Activated gamma-delta T cell (primary cell): ENCODE measurements around the gene RPS3.

Source experiments
- DNase-seq: peaks from one replicate; lab custom pipeline; 2025; lab: John Stamatoyannopoulos, UW

The RPS3 gene

GRCh38 chr11:75435571-75435925, 36.2 kb downstream of the RPS3 start:
- DNase-seq, result no peak

- no peak for DNase-seq
Measured at GRCh38 chr11:75436806-75437205, 37.5 kb downstream of the RPS3 start.

- DNase-seq, result no peak
Measured at GRCh38 chr11:75437966-75438659, 38.8 kb downstream of the RPS3 start.

GRCh38 chr11:75439026-75439425, 39.7 kb downstream of the RPS3 start:
- no peak for DNase-seq

GRCh38 chr11:75439495-75440120, 40.3 kb downstream of the RPS3 start:
- DNase-seq, result no peak

- no peak for DNase-seq
Measured at GRCh38 chr11:75440960-75441803, 41.9 kb downstream of the RPS3 start.

GRCh38 chr11:75441804-75442132, 42.5 kb downstream of the RPS3 start:
- DNase-seq, result no peak

- DNase-seq, result no peak
Measured at GRCh38 chr11:75442161-75442885, 43.0 kb downstream of the RPS3 start.

- DNase-seq, result no peak
Measured at GRCh38 chr11:75443043-75443442, 43.7 kb downstream of the RPS3 start.

- DNase-seq, result no peak
Measured at GRCh38 chr11:75445315-75445953, 46.1 kb downstream of the RPS3 start.

- DNase-seq, result no peak
Measured at GRCh38 chr11:75447415-75447814, 48.1 kb downstream of the RPS3 start.

- DNase-seq, result no peak
Measured at GRCh38 chr11:75449271-75449670, 50.0 kb downstream of the RPS3 start.

- DNase-seq, result no peak
Measured at GRCh38 chr11:75449776-75450175, 50.5 kb downstream of the RPS3 start.

- DNase-seq, result no peak
Measured at GRCh38 chr11:75450236-75450635, 50.9 kb downstream of the RPS3 start.

GRCh38 chr11:75450826-75451821, 51.8 kb downstream of the RPS3 start:
- DNase-seq, result no peak

GRCh38 chr11:75453916-75454655, 54.8 kb downstream of the RPS3 start:
- no peak for DNase-seq

- DNase-seq, result no peak
Measured at GRCh38 chr11:75454987-75455386, 55.7 kb downstream of the RPS3 start.
